Small intestine (tissue), 16 donors: ENCODE data around the gene PLCH1. TPM values are rescaled to one million over a fixed set of nuclear protein-coding genes. Genes with fewer than 3 reads are reported as not detected.

Experiments
- DNase-seq, 2 donors: peaks; one replicate each; pipeline versions ENCODE4 v3.0.0 to v3.0.0-alpha.2; 2013
- FAIRE-seq: peaks from 2 replicates; lab custom pipeline; 2012; peaks lifted over from hg19 to GRCh38; lab: Jason Lieb, UNC
- H3K27ac ChIP-seq, 3 donors: one replicate each; pipeline ENCODE4 v1.5.1; 2013; ENCODE audit warnings: low read length in 2 of 3, mild to moderate bottlenecking in 2 of 3, control low read depth in 1 of 3, inconsistent platforms in 1 of 3, low read depth in 1 of 3, moderate library complexity in 1 of 3
- H3K27me3 ChIP-seq, 3 donors: one replicate each; pipeline ENCODE4 v1.6.1; 2013; ENCODE audit warnings: low read length in 3 of 3, inconsistent platforms in 1 of 3; ENCODE audit not compliant: control insufficient read depth in 3 of 3, insufficient read depth in 3 of 3
- H3K36me3 ChIP-seq, 3 donors: one replicate each; pipeline ENCODE4 v1.6.1; 2013; ENCODE audit warnings: low read length in 3 of 3, inconsistent platforms in 1 of 3, low read depth in 1 of 3, mild to moderate bottlenecking in 1 of 3, moderate library complexity in 1 of 3; ENCODE audit not compliant: control insufficient read depth in 3 of 3, insufficient read depth in 2 of 3
- H3K4me1 ChIP-seq, 3 donors: one replicate each; pipeline ENCODE4 v1.6.1; 2013; ENCODE audit warnings: low read length in 2 of 3, inconsistent platforms in 1 of 3, low read depth in 1 of 3, mild to moderate bottlenecking in 1 of 3, moderate library complexity in 1 of 3; ENCODE audit not compliant: control insufficient read depth in 3 of 3, insufficient read depth in 2 of 3
- H3K4me3 ChIP-seq, 3 donors: one replicate each; pipeline ENCODE4 v1.5.1; 2013; ENCODE audit warnings: low read length in 3 of 3, control low read depth in 1 of 3, inconsistent platforms in 1 of 3, low read depth in 1 of 3, mild to moderate bottlenecking in 1 of 3, moderate library complexity in 1 of 3
- H3K9me3 ChIP-seq, 2 donors: one replicate each; pipeline ENCODE4 v1.6.1; 2013; ENCODE audit warnings: low read depth in 1 of 2, low read length in 1 of 2; ENCODE audit not compliant: control insufficient read depth in 2 of 2, insufficient read depth in 1 of 2
- WGBS, 3 donors: extraction: QIAGEN DNeasy Blood & Tissue Kit; methylation state at CpG; one replicate each; pipeline ENCODE4 v1.1.7; 2013; 5-methylcytosine and 5-hydroxymethylcytosine counted together
- long read RNA-seq, 10 donors: transcript quantifications; one replicate each; lab custom pipeline, GENCODE V29; 2026
- polyA plus RNA-seq, 4 donors: library from polyadenylated mRNA; stranded (reverse) in 3 of 4; unstranded in 1 of 4; fragments of 200-250 nt in 3 of 4; fragments of 120-200 nt in 1 of 4; gene quantifications; one replicate each; pipeline versions ENCODE4 v1.2.1 to v1.2.3, GENCODE V29; 2013
- donor health status: healthy with polysubstance abuse.
- donor health status: control.
- donor health status: control.
- donor health status: Bipolar disorder and iron deficiency.
- donor health status: healthy.

PLCH1 gene
- 1 to 10 TPM; 1.4 to 9.7 (median 2.8) TPM for polyA plus RNA-seq
- long read RNA-seq, donor 1: 0 reads
- long read RNA-seq, donor 2: 0 reads
- long read RNA-seq, donor 3: 0 reads
- long read RNA-seq, donor 4: 0 reads
- long read RNA-seq, donor 5: 0 reads
- long read RNA-seq, donor 6: 0 reads
- long read RNA-seq, donor 7: 0 reads
- long read RNA-seq, donor 8: 0 reads
- long read RNA-seq, donor 9: 0 reads
- long read RNA-seq, donor 10: 0 reads

GRCh38 chr3:155744626-155745324 lies at the start of gene PLCH1:
TSS of gene PLCH1 (minus strand) at chr3:155745071. CDS start at chr3:155704224, 40,847 bp downstream.
- peaks cover 0 to 19% (median 0%) of the 10 kb centered on the region in 3 donors for H3K4me1 ChIP-seq
- FAIRE-seq (no peak), DNase-seq (peak; percentile 81 to 86)
- peaks cover 0 to 14% (median 8%) of the 10 kb centered on the region in 3 donors for H3K27me3 ChIP-seq
- 0 to 1% (median 1%) methylated on average over 31 to 33 of the region's 33 CpGs for WGBS, 3 donors
- no peaks in the 10 kb centered on the region for H3K36me3 ChIP-seq
- peak within 1 kb of the TSS; percentile 52 to 85 (median 70) for H3K4me3 ChIP-seq
- H3K9me3 ChIP-seq: no peaks in the 10 kb centered on the region
- peak within 1 kb of the TSS in 2 of 3 donors; percentile 56 to 63 for H3K27ac ChIP-seq

- WGBS, 3 donors: 81 to 96% (median 95%) methylated on average over 1 of the region's 1 CpG
- DNase-seq (no peak), FAIRE-seq (no peak)
- no peak overlapping the region for H3K4me3 ChIP-seq
- peaks cover 0 to 10% of the 10 kb centered on the region in 2 donors for H3K9me3 ChIP-seq
- peaks cover 0 to 32% (median 0%) of the 10 kb centered on the region in 3 donors for H3K36me3 ChIP-seq
- no peaks in the 10 kb centered on the region for H3K27me3 ChIP-seq
- H3K27ac ChIP-seq: no peak overlapping the region
- no peaks in the 10 kb centered on the region for H3K4me1 ChIP-seq
Observed at GRCh38 chr3:155792532-155792931, 47.7 kb upstream of the PLCH1 start.

DNA sequence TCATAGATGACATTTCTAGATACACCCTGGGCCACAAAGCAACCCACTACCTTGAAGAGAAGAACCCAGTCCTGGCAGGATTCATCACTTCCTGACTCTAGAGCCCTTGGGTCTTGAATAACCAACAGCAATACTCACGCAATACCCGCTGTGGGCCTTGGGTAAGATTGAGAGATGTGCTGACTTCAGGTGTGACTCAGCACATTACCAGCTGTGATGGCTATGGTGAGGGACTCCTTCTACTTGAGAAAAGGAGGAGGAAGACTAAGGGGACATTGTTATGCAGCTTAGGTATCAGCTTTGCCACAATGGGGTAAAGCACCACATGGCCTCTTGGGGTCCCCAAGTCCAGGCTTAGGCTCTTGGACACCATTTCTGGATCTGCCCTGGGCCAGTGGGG lies 46.3 kb upstream of the PLCH1 start:
- FAIRE-seq: no peak
- H3K4me1 ChIP-seq: no peaks in the 10 kb centered on the region
- DNase-seq: no peak
- H3K27me3 ChIP-seq: no peaks in the 10 kb centered on the region
- H3K36me3 ChIP-seq: peaks cover 0 to 29% (median 0%) of the 10 kb centered on the region in 3 donors
- WGBS, 3 donors: 96 to 100% (median 96%) methylated on average over 2 of the region's 2 CpGs
- peaks cover 0 to 5% of the 10 kb centered on the region in 2 donors for H3K9me3 ChIP-seq
- H3K4me3 ChIP-seq: no peak overlapping the region
- H3K27ac ChIP-seq: no peak overlapping the region

- no peak for DNase-seq
- no peaks in the 10 kb centered on the region for H3K4me1 ChIP-seq
- H3K9me3 ChIP-seq: peaks cover 0 to 5% of the 10 kb centered on the region in 2 donors
- WGBS, 3 donors: 75 to 85% (median 83%) methylated on average over 4 of the region's 4 CpGs
- peaks cover 0 to 29% (median 0%) of the 10 kb centered on the region in 3 donors for H3K36me3 ChIP-seq
- H3K27me3 ChIP-seq: no peaks in the 10 kb centered on the region
- H3K27ac ChIP-seq: no peak overlapping the region
- H3K4me3 ChIP-seq: no peak overlapping the region
- FAIRE-seq: no peak
Observed at GRCh38 chr3:155790272-155790925, 45.5 kb upstream of the PLCH1 start.

- DNase-seq: no peak
- no peak overlapping the region for H3K4me3 ChIP-seq
- peaks cover 0 to 3% of the 10 kb centered on the region in 2 donors for H3K9me3 ChIP-seq
- no peak for FAIRE-seq
- peaks cover 0 to 20% (median 0%) of the 10 kb centered on the region in 3 donors for H3K36me3 ChIP-seq
- H3K27ac ChIP-seq: no peak overlapping the region
- H3K4me1 ChIP-seq: no peaks in the 10 kb centered on the region
- no peaks in the 10 kb centered on the region for H3K27me3 ChIP-seq
Observed at GRCh38 chr3:155785662-155786295, 40.9 kb upstream of the PLCH1 start.

- H3K27ac ChIP-seq: no peak overlapping the region
- 97 to 100% (median 100%) methylated on average over 1 of the region's 1 CpG for WGBS, 3 donors
- no peak overlapping the region for H3K4me3 ChIP-seq
- peaks cover 0 to 3% of the 10 kb centered on the region in 2 donors for H3K9me3 ChIP-seq
- H3K36me3 ChIP-seq: peaks cover 0 to 16% (median 0%) of the 10 kb centered on the region in 3 donors
- DNase-seq (no peak), FAIRE-seq (no peak)
- no peaks in the 10 kb centered on the region for H3K27me3 ChIP-seq
- no peaks in the 10 kb centered on the region for H3K4me1 ChIP-seq
Observed at GRCh38 chr3:155782390-155782953, 37.6 kb upstream of the PLCH1 start.

DNA sequence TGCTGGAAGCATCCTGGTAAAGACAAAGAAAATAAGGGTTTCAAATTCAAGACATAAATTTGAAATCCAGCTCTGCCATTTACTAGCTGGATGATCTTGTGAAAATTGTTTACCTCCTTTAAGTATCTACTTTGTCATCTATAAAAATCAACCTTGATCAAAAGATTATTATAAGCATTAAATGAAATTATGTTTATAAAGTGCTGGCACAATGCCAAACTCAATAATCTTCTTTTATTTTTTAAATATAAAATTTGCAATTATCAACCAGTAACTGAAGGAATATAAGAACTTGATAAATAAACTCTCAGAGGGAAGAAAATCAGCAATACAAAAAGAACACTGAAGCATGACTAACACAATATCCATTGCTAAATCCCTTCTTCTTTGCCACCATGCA lies 35.4 kb upstream of the PLCH1 start:
- DNase-seq (no peak), FAIRE-seq (no peak)
- H3K4me3 ChIP-seq: no peak overlapping the region
- H3K9me3 ChIP-seq: peaks cover 0 to 3% of the 10 kb centered on the region in 2 donors
- no peak overlapping the region for H3K27ac ChIP-seq
- no peaks in the 10 kb centered on the region for H3K27me3 ChIP-seq
- H3K36me3 ChIP-seq: peaks cover 0 to 18% (median 0%) of the 10 kb centered on the region in 3 donors
- H3K4me1 ChIP-seq: no peaks in the 10 kb centered on the region

DNA sequence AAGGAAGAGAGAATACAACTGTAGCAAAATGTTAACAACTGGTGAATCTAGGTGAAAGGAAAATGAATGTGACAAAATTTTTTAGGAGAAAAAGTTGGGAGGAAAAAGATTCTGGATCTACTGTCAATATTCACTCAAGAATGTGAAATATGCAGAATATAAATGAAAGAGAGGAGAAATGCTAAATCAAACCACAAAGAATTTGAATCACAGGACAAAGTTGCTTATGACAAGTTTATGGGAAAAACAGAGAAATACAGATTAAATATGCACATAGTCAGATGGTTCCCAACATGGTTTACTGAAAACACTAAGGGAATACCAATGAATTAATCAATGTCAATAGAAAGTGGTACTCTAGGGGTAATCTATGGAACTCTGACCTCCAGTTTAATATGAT lies 33.6 kb upstream of the PLCH1 start:
- H3K27me3 ChIP-seq: no peaks in the 10 kb centered on the region
- DNase-seq: no peak
- H3K9me3 ChIP-seq: peaks cover 0 to 1% of the 10 kb centered on the region in 2 donors
- H3K36me3 ChIP-seq: peaks cover 0 to 14% (median 3%) of the 10 kb centered on the region in 3 donors
- FAIRE-seq: no peak
- H3K4me1 ChIP-seq: no peaks in the 10 kb centered on the region
- H3K4me3 ChIP-seq: no peak overlapping the region
- no peak overlapping the region for H3K27ac ChIP-seq
